Mesendoderm (in vitro differentiated cells): ENCODE measurements around the gene LYPD4.

Experiments
- DNase-seq: peaks from one replicate; pipeline ENCODE4 v3.0.0; 2013
- H2AK5ac ChIP-seq: 2 replicates; pipeline ENCODE4 v1.6.1; 2013; ENCODE audit warnings: low read length, inconsistent platforms
- H2BK120ac ChIP-seq: 2 replicates; pipeline ENCODE4 v1.6.1; 2013; ENCODE audit warnings: low read depth, mild to moderate bottlenecking, low read length, moderate library complexity, mixed read lengths
- H2BK15ac ChIP-seq: replicated peaks from 2 replicates; pipeline ENCODE4 v1.6.1; 2013; ENCODE audit warnings: low read depth, mild to moderate bottlenecking, moderate library complexity
- H2BK5ac ChIP-seq: 2 replicates; pipeline ENCODE4 v1.6.1; 2013; ENCODE audit warnings: low read length, inconsistent platforms
- H3K18ac ChIP-seq: 2 replicates; pipeline ENCODE4 v1.6.1; 2013; ENCODE audit warnings: mild to moderate bottlenecking, low read length, mixed read lengths
- H3K23ac ChIP-seq: one replicate; pipeline ENCODE4 v1.6.1; 2013; ENCODE audit warnings: low read length
- H3K27ac ChIP-seq: 2 replicates; pipeline ENCODE4 v1.5.1; 2013; ENCODE audit warnings: low read depth, mild to moderate bottlenecking, inconsistent platforms, low read length, moderate library complexity
- H3K27me3 ChIP-seq: 2 replicates; pipeline ENCODE4 v1.6.1; 2013; ENCODE audit warnings: low read length, control low read depth, mild to moderate bottlenecking, inconsistent platforms; ENCODE audit not compliant: insufficient read depth, poor library complexity
- H3K36me3 ChIP-seq: 2 replicates; pipeline ENCODE4 v1.6.1; 2013; ENCODE audit warnings: low read length, inconsistent platforms; ENCODE audit not compliant: control insufficient read depth, insufficient read depth
- H3K4ac ChIP-seq: one replicate; pipeline ENCODE4 v1.6.1; 2013; ENCODE audit warnings: low read depth, mild to moderate bottlenecking, low read length, moderate library complexity
- H3K4me1 ChIP-seq: 2 replicates; pipeline ENCODE4 v1.6.1; 2013; ENCODE audit warnings: low read depth, low read length, inconsistent platforms; ENCODE audit not compliant: control insufficient read depth
- H3K4me2 ChIP-seq: 2 replicates; pipeline ENCODE4 v1.6.1; 2013; ENCODE audit warnings: low read length
- H3K4me3 ChIP-seq: 2 replicates; pipeline ENCODE4 v1.5.1; 2013; ENCODE audit warnings: mild to moderate bottlenecking, low read length
- H3K56ac ChIP-seq: one replicate; pipeline ENCODE4 v1.6.1; 2013; ENCODE audit warnings: low read length
- H3K79me1 ChIP-seq: 2 replicates; pipeline ENCODE4 v1.6.1; 2013; ENCODE audit warnings: low read length, inconsistent platforms
- H3K79me2 ChIP-seq: 2 replicates; pipeline ENCODE4 v1.6.1; 2013; ENCODE audit warnings: mild to moderate bottlenecking, low read length; ENCODE audit not compliant: control insufficient read depth, insufficient read depth
- H3K9ac ChIP-seq: 2 replicates; pipeline ENCODE4 v1.6.1; 2013; ENCODE audit warnings: low read length, inconsistent platforms
- H4K5ac ChIP-seq: one replicate; pipeline ENCODE4 v1.6.1; 2013; ENCODE audit warnings: low read length
- H4K8ac ChIP-seq: one replicate; pipeline ENCODE4 v1.6.1; 2013; ENCODE audit warnings: low read depth, mild to moderate bottlenecking, control low read depth, low read length, moderate library complexity
- WGBS: extraction: QIAGEN DNeasy Blood & Tissue Kit; methylation state at CpG from one replicate; pipeline ENCODE4 v1.1.7; 2013; ENCODE audit warnings: low lambda C conversion rate, missing lambda C conversion rate; ENCODE audit not compliant: insufficient coverage; ENCODE audit errors: extremely low coverage; 5-methylcytosine and 5-hydroxymethylcytosine counted together

Gene LYPD4

GRCh38 chr19:41850381-41850780, 5.9 kb upstream of the LYPD4 start:
- H4K8ac ChIP-seq = no peak overlapping the region
- no peak overlapping the region for H3K23ac ChIP-seq
- no peaks in the 10 kb centered on the region for H3K36me3 ChIP-seq
- no peak overlapping the region for H3K4ac ChIP-seq
- H4K5ac ChIP-seq = no peak overlapping the region
- no peak overlapping the region for H2BK120ac ChIP-seq
- H3K27ac ChIP-seq = no peak overlapping the region
- DNase-seq = no peak
- H3K4me3 ChIP-seq = no peak overlapping the region
- H2BK5ac ChIP-seq = no peak overlapping the region
- H3K4me1 ChIP-seq = peaks cover 4% of the 10 kb centered on the region
- no peak overlapping the region for H3K18ac ChIP-seq
- no peak overlapping the region for H2AK5ac ChIP-seq
- no peak overlapping the region for H2BK15ac ChIP-seq
- no CpG with 5 or more reads among the region's 5 CpGs for WGBS
- no peaks in the 10 kb centered on the region for H3K79me1 ChIP-seq
- no peak overlapping the region for H3K56ac ChIP-seq
- H3K27me3 ChIP-seq = no peaks in the 10 kb centered on the region
- no peak overlapping the region for H3K4me2 ChIP-seq
- no peaks in the 10 kb centered on the region for H3K79me2 ChIP-seq
- H3K9ac ChIP-seq = no peak overlapping the region

- no CpG with 5 or more reads among the region's 2 CpGs for WGBS
- H4K8ac ChIP-seq = no peak overlapping the region
- H3K27me3 ChIP-seq = no peaks in the 10 kb centered on the region
- H3K79me1 ChIP-seq = no peaks in the 10 kb centered on the region
- no peak overlapping the region for H2AK5ac ChIP-seq
- H3K4ac ChIP-seq = no peak overlapping the region
- H3K4me2 ChIP-seq = no peak overlapping the region
- H3K79me2 ChIP-seq = no peaks in the 10 kb centered on the region
- DNase-seq = no peak
- H2BK15ac ChIP-seq = no peak overlapping the region
- H2BK120ac ChIP-seq = no peak overlapping the region
- H3K4me3 ChIP-seq = no peak overlapping the region
- no peak overlapping the region for H3K9ac ChIP-seq
- H3K23ac ChIP-seq = no peak overlapping the region
- no peak overlapping the region for H3K56ac ChIP-seq
- no peak overlapping the region for H2BK5ac ChIP-seq
- H3K4me1 ChIP-seq = peaks cover 4% of the 10 kb centered on the region
- H3K36me3 ChIP-seq = no peaks in the 10 kb centered on the region
- no peak overlapping the region for H3K18ac ChIP-seq
- H4K5ac ChIP-seq = no peak overlapping the region
- no peak overlapping the region for H3K27ac ChIP-seq
These were observed 4.6 kb upstream of the LYPD4 start for GRCh38 chr19:41849067-41849466.

DNA sequence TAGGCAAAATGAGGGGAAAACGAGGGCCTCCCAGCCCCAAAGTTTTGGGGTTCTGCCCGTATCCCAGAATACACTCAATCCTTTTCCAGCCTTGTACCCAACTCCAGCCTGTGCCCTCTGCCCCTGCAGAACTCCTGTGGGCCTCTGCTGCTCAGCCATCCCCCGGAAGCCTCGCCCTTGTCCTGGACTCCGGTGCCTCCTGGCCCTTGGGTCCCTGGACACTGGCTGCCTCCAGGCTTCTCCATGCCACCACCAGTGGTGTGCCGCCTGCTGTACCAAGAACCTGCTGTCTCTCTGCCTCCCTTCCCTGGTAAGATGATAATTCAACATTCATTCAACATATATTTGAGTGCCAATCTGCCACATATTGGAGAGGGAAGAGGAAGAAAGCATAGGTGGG, 4.2 kb upstream of the LYPD4 start:
- Histone ChIP-seq H3K4ac (no peak overlapping the region), H3K56ac (no peak overlapping the region), H3K4me2 (no peak overlapping the region), H3K23ac (no peak overlapping the region), H3K27ac (no peak overlapping the region), H3K4me3 (no peak overlapping the region), H4K5ac (no peak overlapping the region), H3K36me3 (no peaks in the 10 kb centered on the region), H3K4me1 (peaks cover 4% of the 10 kb centered on the region), H4K8ac (no peak overlapping the region), H2BK5ac (no peak overlapping the region), H3K79me2 (no peaks in the 10 kb centered on the region), H2BK120ac (no peak overlapping the region), H3K79me1 (no peaks in the 10 kb centered on the region), H3K27me3 (no peaks in the 10 kb centered on the region), H2BK15ac (no peak overlapping the region), H3K9ac (no peak overlapping the region), H3K18ac (no peak overlapping the region), H2AK5ac (no peak overlapping the region)
- no CpG with 5 or more reads among the region's 6 CpGs for whole genome bisulfite sequencing
- no peak for DNase-seq

- no peak overlapping the region for H3K18ac ChIP-seq
- no peak overlapping the region for H4K5ac ChIP-seq
- WGBS = no CpG with 5 or more reads among the region's 19 CpGs
- H3K56ac ChIP-seq = no peak overlapping the region
- H2AK5ac ChIP-seq = no peak overlapping the region
- H3K23ac ChIP-seq = no peak overlapping the region
- H3K4me2 ChIP-seq = no peak overlapping the region
- no peak for DNase-seq
- H3K36me3 ChIP-seq = no peaks in the 10 kb centered on the region
- H3K4ac ChIP-seq = no peak overlapping the region
- H4K8ac ChIP-seq = no peak overlapping the region
- H3K9ac ChIP-seq = no peak overlapping the region
- no peaks in the 10 kb centered on the region for H3K79me2 ChIP-seq
- no peaks in the 10 kb centered on the region for H3K27me3 ChIP-seq
- H3K27ac ChIP-seq = no peak overlapping the region
- H2BK15ac ChIP-seq = no peak overlapping the region
- peaks cover 4% of the 10 kb centered on the region for H3K4me1 ChIP-seq
- no peaks in the 10 kb centered on the region for H3K79me1 ChIP-seq
- no peak overlapping the region for H2BK5ac ChIP-seq
- no peak overlapping the region for H3K4me3 ChIP-seq
- no peak overlapping the region for H2BK120ac ChIP-seq
These were observed 3.0 kb upstream of the LYPD4 start for GRCh38 chr19:41847351-41848105.

- Histone ChIP-seq H2BK120ac (no peak overlapping the region), H3K23ac (no peak overlapping the region)
- no CpG with 5 or more reads among the region's 23 CpGs for WGBS
These were observed 638 bp upstream of the LYPD4 start for GRCh38 chr19:41845051-41845590.

DNA sequence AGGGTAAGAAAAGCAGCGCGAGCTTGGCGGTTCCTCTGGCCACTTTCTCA, 343 bp upstream of the LYPD4 start, which contains the start of gene DMRTC2:
DMRTC2 (plus strand) TSS at position 42 of the 50 bp plus-strand sequence. CDS start 2,387 bp downstream, outside the sequence.
- no peak within 1 kb of the TSS for H3K27ac ChIP-seq
- H2BK5ac ChIP-seq = no peak within 1 kb of the TSS
- H3K27me3 ChIP-seq = no peaks in the 10 kb centered on the region
- no peak within 1 kb of the TSS for H3K56ac ChIP-seq
- WGBS = no CpG with 5 or more reads among the region's 3 CpGs
- no peak within 1 kb of the TSS for H3K4ac ChIP-seq
- DNase-seq = no peak
- H2BK15ac ChIP-seq = no peak within 1 kb of the TSS
- no peaks in the 10 kb centered on the region for H3K79me1 ChIP-seq
- H3K36me3 ChIP-seq = no peaks in the 10 kb centered on the region
- H3K18ac ChIP-seq = no peak within 1 kb of the TSS
- H3K4me2 ChIP-seq = no peak within 1 kb of the TSS
- H3K23ac ChIP-seq = no peak within 1 kb of the TSS
- no peaks in the 10 kb centered on the region for H3K4me1 ChIP-seq
- H2AK5ac ChIP-seq = no peak within 1 kb of the TSS
- H3K4me3 ChIP-seq = no peak within 1 kb of the TSS
- no peak within 1 kb of the TSS for H3K9ac ChIP-seq
- H3K79me2 ChIP-seq = no peaks in the 10 kb centered on the region
- no peak within 1 kb of the TSS for H4K8ac ChIP-seq
- H4K5ac ChIP-seq = no peak within 1 kb of the TSS
- no peak within 1 kb of the TSS for H2BK120ac ChIP-seq

More at GRCh38 chr19:41845051-41845590, 638 bp upstream of the LYPD4 start:
- Histone ChIP-seq H2BK5ac (no peak overlapping the region), H3K4me3 (no peak overlapping the region), H3K79me1 (no peaks in the 10 kb centered on the region), H3K79me2 (no peaks in the 10 kb centered on the region), H3K4me1 (no peaks in the 10 kb centered on the region), H4K8ac (no peak overlapping the region), H2BK15ac (no peak overlapping the region), H4K5ac (no peak overlapping the region), H3K9ac (no peak overlapping the region), H3K56ac (no peak overlapping the region), H3K27me3 (no peaks in the 10 kb centered on the region), H3K4me2 (no peak overlapping the region), H2AK5ac (no peak overlapping the region), H3K36me3 (no peaks in the 10 kb centered on the region), H3K4ac (no peak overlapping the region), H3K27ac (no peak overlapping the region), H3K18ac (no peak overlapping the region)
- no peak for DNase-seq
